ENCODE measurements around the gene NUCB1. TPM values are rescaled to one million over a fixed set of nuclear protein-coding genes. Genes with fewer than 3 reads are reported as not detected.
A peak's percentile ranks its signal among the peaks of the same experiment; 100 is the strongest.

The NUCB1 gene
- total and polyA plus RNA-seq, 9 of the 15 experiments (the other 6 are each of a cell fraction or from before 2014, with no cell fraction given), result 3.1 to 153 (median 71.7) TPM

- TF ChIP-seq, protein P1, sequence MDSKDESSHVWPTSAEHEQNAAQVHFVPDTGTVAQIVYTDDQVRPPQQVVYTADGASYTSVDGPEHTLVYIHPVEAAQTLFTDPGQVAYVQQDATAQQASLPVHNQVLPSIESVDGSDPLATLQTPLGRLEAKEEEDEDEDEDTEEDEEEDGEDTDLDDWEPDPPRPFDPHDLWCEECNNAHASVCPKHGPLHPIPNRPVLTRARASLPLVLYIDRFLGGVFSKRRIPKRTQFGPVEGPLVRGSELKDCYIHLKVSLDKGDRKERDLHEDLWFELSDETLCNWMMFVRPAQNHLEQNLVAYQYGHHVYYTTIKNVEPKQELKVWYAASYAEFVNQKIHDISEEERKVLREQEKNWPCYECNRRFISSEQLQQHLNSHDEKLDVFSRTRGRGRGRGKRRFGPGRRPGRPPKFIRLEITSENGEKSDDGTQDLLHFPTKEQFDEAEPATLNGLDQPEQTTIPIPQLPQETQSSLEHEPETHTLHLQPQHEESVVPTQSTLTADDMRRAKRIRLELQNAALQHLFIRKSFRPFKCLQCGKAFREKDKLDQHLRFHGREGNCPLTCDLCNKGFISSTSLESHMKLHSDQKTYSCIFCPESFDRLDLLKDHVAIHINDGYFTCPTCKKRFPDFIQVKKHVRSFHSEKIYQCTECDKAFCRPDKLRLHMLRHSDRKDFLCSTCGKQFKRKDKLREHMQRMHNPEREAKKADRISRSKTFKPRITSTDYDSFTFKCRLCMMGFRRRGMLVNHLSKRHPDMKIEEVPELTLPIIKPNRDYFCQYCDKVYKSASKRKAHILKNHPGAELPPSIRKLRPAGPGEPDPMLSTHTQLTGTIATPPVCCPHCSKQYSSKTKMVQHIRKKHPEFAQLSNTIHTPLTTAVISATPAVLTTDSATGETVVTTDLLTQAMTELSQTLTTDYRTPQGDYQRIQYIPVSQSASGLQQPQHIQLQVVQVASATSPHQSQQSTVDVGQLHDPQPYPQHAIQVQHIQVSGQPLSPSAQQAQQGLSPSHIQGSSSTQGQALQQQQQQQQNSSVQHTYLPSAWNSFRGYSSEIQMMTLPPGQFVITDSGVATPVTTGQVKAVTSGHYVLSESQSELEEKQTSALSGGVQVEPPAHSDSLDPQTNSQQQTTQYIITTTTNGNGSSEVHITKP (IDR thresholded peaks at IDR 0.05; ENCODE audit: partially characterized antibody), result no peak
- TF ChIP-seq ZNF316 (IDR thresholded peaks at IDR 0.05) (no peak), SRF (CRISPR knock-in tag; IDR thresholded peaks at IDR 0.05) (no peak), PATZ1 (CRISPR knock-in tag; IDR thresholded peaks at IDR 0.05; ENCODE audit: borderline replicate concordance) (no peak), ESRRB (CRISPR knock-in tag; IDR thresholded peaks at IDR 0.05; ENCODE audit: borderline replicate concordance) (no peak), CREB1 (IDR thresholded peaks at IDR 0.05) (no peak), CREB1 (CRISPR knock-in tag; IDR thresholded peaks at IDR 0.05) (no peak), ZNF175 (CRISPR knock-in tag; IDR thresholded peaks at IDR 0.05; ENCODE audit: low read depth) (no peak), SMARCA5 (IDR thresholded peaks at IDR 0.05) (no peak), NFE2 (IDR thresholded peaks at IDR 0.05; ENCODE audit: low read depth) (no peak), MXI1 (IDR thresholded peaks at IDR 0.05; ENCODE audit: low read depth, low read length) (no peak), PPARD (CRISPR knock-in tag; IDR thresholded peaks at IDR 0.05) (no peak), RBM17 (IDR thresholded peaks at IDR 0.05; ENCODE audit: borderline replicate concordance, low read depth, low read length) (no peak), KAT2B (IDR thresholded peaks at IDR 0.05; ENCODE audit: low read depth, low read length) (no peak), NR2F6 (CRISPR knock-in tag; IDR thresholded peaks at IDR 0.05) (no peak), ZNF785 (CRISPR knock-in tag; IDR thresholded peaks at IDR 0.05) (no peak), ZFP91 (CRISPR knock-in tag; IDR thresholded peaks at IDR 0.05) (no peak)
- TF ChIP-seq, protein P2, sequence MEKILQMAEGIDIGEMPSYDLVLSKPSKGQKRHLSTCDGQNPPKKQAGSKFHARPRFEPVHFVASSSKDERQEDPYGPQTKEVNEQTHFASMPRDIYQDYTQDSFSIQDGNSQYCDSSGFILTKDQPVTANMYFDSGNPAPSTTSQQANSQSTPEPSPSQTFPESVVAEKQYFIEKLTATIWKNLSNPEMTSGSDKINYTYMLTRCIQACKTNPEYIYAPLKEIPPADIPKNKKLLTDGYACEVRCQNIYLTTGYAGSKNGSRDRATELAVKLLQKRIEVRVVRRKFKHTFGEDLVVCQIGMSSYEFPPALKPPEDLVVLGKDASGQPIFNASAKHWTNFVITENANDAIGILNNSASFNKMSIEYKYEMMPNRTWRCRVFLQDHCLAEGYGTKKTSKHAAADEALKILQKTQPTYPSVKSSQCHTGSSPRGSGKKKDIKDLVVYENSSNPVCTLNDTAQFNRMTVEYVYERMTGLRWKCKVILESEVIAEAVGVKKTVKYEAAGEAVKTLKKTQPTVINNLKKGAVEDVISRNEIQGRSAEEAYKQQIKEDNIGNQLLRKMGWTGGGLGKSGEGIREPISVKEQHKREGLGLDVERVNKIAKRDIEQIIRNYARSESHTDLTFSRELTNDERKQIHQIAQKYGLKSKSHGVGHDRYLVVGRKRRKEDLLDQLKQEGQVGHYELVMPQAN (IDR thresholded peaks at IDR 0.05; ENCODE audit: borderline replicate concordance), result peak; percentile 4; the same call in 1 of the 2 replicates
Observed at GRCh38 chr19:48900477-48901406, 630 bp downstream of the NUCB1 start (continued).
